ENCODE data around the gene LIPJ. TPM values are rescaled to one million over a fixed set of nuclear protein-coding genes. Genes with fewer than 3 reads are reported as not detected.

The LIPJ gene
- total and polyA plus RNA-seq, 10 of the 15 experiments (the other 5 are each of a cell fraction or from before 2014, with no cell fraction given) = 0.03 to 0.23 (median 0.08) TPM; not detected in 5

DNA sequence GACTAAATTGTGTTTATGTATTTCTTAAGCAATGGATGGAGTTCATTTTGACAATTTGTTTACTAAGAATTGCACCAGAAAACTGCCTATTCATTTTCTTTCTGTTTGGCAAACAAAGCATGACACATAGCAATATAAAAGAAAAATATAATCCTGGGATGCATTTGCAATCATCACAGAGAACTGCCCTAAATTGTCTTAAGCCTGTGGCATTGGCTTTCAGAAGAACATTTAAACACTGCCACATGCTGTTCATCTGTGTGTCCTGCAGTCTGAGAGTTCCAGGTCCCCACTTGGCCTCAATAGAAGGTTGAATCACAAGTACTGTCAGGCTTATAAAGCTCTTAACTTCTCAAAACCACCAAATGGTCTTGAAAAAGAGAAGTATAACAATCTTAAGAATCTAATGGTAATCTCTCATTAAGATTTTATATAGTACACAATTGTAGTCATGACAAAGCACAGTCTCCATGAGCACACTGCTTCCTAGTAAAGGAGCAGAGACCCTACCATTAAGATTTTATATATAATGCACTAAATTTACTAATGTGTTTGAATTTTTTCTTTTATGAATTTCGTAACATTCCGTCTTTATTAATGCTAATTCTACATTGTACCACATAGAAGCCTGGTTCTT, 33.3 kb upstream of the LIPJ start:
- CTCF ChIA-PET = interaction anchor here (0.7 to 4.6 kb wide), 23 partner anchors 11 to 896 kb away, joined by 3 to 47 read pairs (median 4); partner anchors contain the start of genes ATAD1 and RNLS
- TF ChIP-seq FOS (IDR thresholded peaks at IDR 0.05; ENCODE audit: borderline replicate concordance, extremely low read depth, insufficient read length) (no peak), RAD21 (IDR thresholded peaks at IDR 0.05; ENCODE audit: insufficient read depth, low read depth, low read length) (peak; percentile 97), BACH1 (IDR thresholded peaks at IDR 0.05; ENCODE audit: borderline replicate concordance) (no peak), MEF2A (IDR thresholded peaks at IDR 0.05; ENCODE audit: insufficient read depth, low read depth, low read length) (0 out of 2 replicates have a peak, but pooled peaks have one; percentile 16), ZNF622 (IDR thresholded peaks at IDR 0.05) (no peak), YY1 (IDR thresholded peaks at IDR 0.05; ENCODE audit: low read depth, low read length) (peak; percentile 60; the same call in 1 of the 2 replicates), HDGF (IDR thresholded peaks at IDR 0.05) (no peak), TCF3 (IDR thresholded peaks at IDR 0.05; ENCODE audit: borderline replicate concordance, insufficient read depth, low read depth, low read length) (no peak), ASH2L (IDR thresholded peaks at IDR 0.05; ENCODE audit: borderline replicate concordance, low read depth) (no peak), TCF7 (IDR thresholded peaks at IDR 0.05; ENCODE audit: borderline replicate concordance) (no peak), ATF7 (IDR thresholded peaks at IDR 0.05; ENCODE audit: low read depth) (no peak), BRCA1 (IDR thresholded peaks at IDR 0.05; ENCODE audit: low read depth, low read length) (no peak)
- TF ChIP-seq, protein P1, sequence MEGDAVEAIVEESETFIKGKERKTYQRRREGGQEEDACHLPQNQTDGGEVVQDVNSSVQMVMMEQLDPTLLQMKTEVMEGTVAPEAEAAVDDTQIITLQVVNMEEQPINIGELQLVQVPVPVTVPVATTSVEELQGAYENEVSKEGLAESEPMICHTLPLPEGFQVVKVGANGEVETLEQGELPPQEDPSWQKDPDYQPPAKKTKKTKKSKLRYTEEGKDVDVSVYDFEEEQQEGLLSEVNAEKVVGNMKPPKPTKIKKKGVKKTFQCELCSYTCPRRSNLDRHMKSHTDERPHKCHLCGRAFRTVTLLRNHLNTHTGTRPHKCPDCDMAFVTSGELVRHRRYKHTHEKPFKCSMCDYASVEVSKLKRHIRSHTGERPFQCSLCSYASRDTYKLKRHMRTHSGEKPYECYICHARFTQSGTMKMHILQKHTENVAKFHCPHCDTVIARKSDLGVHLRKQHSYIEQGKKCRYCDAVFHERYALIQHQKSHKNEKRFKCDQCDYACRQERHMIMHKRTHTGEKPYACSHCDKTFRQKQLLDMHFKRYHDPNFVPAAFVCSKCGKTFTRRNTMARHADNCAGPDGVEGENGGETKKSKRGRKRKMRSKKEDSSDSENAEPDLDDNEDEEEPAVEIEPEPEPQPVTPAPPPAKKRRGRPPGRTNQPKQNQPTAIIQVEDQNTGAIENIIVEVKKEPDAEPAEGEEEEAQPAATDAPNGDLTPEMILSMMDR (IDR thresholded peaks at IDR 0.05 in 2 of 3, conservative IDR thresholded peaks at IDR 0.05 in 1 of 3; ENCODE audit: control insufficient read depth in 2 of 3, extremely low read depth in 1 of 3, insufficient read depth in 1 of 3, low read depth in 3 of 3, low read length in 3 of 3) = peak; percentile 84 to 94 (median 90)
- TF ChIP-seq, protein P2, sequence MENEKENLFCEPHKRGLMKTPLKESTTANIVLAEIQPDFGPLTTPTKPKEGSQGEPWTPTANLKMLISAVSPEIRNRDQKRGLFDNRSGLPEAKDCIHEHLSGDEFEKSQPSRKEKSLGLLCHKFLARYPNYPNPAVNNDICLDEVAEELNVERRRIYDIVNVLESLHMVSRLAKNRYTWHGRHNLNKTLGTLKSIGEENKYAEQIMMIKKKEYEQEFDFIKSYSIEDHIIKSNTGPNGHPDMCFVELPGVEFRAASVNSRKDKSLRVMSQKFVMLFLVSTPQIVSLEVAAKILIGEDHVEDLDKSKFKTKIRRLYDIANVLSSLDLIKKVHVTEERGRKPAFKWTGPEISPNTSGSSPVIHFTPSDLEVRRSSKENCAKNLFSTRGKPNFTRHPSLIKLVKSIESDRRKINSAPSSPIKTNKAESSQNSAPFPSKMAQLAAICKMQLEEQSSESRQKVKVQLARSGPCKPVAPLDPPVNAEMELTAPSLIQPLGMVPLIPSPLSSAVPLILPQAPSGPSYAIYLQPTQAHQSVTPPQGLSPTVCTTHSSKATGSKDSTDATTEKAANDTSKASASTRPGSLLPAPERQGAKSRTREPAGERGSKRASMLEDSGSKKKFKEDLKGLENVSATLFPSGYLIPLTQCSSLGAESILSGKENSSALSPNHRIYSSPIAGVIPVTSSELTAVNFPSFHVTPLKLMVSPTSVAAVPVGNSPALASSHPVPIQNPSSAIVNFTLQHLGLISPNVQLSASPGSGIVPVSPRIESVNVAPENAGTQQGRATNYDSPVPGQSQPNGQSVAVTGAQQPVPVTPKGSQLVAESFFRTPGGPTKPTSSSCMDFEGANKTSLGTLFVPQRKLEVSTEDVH (IDR thresholded peaks at IDR 0.05; ENCODE audit: low read depth, partially characterized antibody) = no peak
- TF ChIP-seq, protein P3, sequence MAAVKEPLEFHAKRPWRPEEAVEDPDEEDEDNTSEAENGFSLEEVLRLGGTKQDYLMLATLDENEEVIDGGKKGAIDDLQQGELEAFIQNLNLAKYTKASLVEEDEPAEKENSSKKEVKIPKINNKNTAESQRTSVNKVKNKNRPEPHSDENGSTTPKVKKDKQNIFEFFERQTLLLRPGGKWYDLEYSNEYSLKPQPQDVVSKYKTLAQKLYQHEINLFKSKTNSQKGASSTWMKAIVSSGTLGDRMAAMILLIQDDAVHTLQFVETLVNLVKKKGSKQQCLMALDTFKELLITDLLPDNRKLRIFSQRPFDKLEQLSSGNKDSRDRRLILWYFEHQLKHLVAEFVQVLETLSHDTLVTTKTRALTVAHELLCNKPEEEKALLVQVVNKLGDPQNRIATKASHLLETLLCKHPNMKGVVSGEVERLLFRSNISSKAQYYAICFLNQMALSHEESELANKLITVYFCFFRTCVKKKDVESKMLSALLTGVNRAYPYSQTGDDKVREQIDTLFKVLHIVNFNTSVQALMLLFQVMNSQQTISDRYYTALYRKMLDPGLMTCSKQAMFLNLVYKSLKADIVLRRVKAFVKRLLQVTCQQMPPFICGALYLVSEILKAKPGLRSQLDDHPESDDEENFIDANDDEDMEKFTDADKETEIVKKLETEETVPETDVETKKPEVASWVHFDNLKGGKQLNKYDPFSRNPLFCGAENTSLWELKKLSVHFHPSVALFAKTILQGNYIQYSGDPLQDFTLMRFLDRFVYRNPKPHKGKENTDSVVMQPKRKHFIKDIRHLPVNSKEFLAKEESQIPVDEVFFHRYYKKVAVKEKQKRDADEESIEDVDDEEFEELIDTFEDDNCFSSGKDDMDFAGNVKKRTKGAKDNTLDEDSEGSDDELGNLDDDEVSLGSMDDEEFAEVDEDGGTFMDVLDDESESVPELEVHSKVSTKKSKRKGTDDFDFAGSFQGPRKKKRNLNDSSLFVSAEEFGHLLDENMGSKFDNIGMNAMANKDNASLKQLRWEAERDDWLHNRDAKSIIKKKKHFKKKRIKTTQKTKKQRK (IDR thresholded peaks at IDR 0.05; ENCODE audit: low read depth, low read length) = no peak

More for the DNA sequence above, 33.3 kb upstream of the LIPJ start:
- H3K9me3 ChIP-seq (replicated peaks; ENCODE audit: control insufficient read depth, insufficient read depth, low read length) = no peaks in the 10 kb centered on the region
- no peak overlapping the region; the same call in 1 of the 2 replicates for H3K27ac ChIP-seq (ENCODE audit: control insufficient read depth, insufficient read depth)
- BruUV-seq (replicated peaks) = no TSS peak
- ATAC-seq (peak; percentile 99), DNase-seq (ENCODE audit: low read depth, low spot score) (peak; percentile 45), FAIRE-seq (peak; percentile 94)
- H3K4me2 ChIP-seq (ENCODE audit: control insufficient read depth, insufficient read depth) = peak overlapping the region; percentile 52; the same call in 1 of the 2 replicates
- H4K20me1 ChIP-seq (ENCODE audit: control insufficient read depth, insufficient read depth) = no peaks in the 10 kb centered on the region
- ChIA-PET SMC1A (ENCODE audit: uncharacterized antibody, unreplicated experiment) (interaction anchor here (0.6 to 2.5 kb wide), 17 partner anchors 8 to 754 kb away, joined by 3 to 15 read pairs (median 4); partner anchors contain the start of genes KLLN and PTEN), POLR2A (no interaction called here), RAD21 (ENCODE audit: unreplicated experiment) (interaction anchor here (0.6 to 4.0 kb wide), 12 partner anchors 149 to 739 kb away, joined by 3 to 22 read pairs (median 4); partner anchors contain the start of genes KLLN and PTEN)
- no peaks in the 10 kb centered on the region for H3K36me3 ChIP-seq (ENCODE audit: control insufficient read depth in 2 of 2, insufficient read depth in 2 of 2, low read length in 1 of 2)
- WGBS (ENCODE audit: insufficient coverage, insufficient replicate concordance, low lambda C conversion rate, missing lambda C conversion rate) = 20% methylated on average over 2 of the region's 2 CpGs
- in situ Hi-C loops (cut with MboI) = loop anchor here (5.0 to 10.0 kb wide), 2 partner anchors 578 to 691 kb away; partner anchors contain the start of genes KLLN and PTEN
- H3K4me3 ChIP-seq = no peak overlapping the region
- intact Hi-C loops (cut with micrococcal nuclease; ENCODE audit: unreplicated experiment) = loop anchor here (1.0 to 10.0 kb wide), 8 partner anchors 81 to 897 kb away; no protein-coding TSS in a partner anchor
- H3K27me3 ChIP-seq (replicated peaks in 1 of 2; ENCODE audit: control insufficient read depth in 2 of 2, insufficient read depth in 2 of 2, low read length in 1 of 2) = no peaks in the 10 kb centered on the region
- peak overlapping the region; percentile 22 for H2AFZ ChIP-seq (ENCODE audit: control insufficient read depth, low read depth, low read length)
- H3K79me2 ChIP-seq (ENCODE audit: control insufficient read depth, insufficient read depth, low read length) = no peaks in the 10 kb centered on the region
- H3K9ac ChIP-seq (ENCODE audit: control insufficient read depth, insufficient read depth, low read length) = no peak overlapping the region
- 0 out of 2 replicates have a peak, but pooled peaks cover 5% of the 10 kb centered on the region for H3K4me1 ChIP-seq (ENCODE audit: control insufficient read depth, insufficient read depth, low read length)
